Nephron progenitor cell (in vitro differentiated cells): Measurements from ENCODE around the gene ALOXE3.

Source experiments
- DNase-seq: peaks from one replicate; pipeline ENCODE4 v3.0.0; 2021
- H3K27ac Mint-ChIP-seq: 2 replicates; pipeline ENCODE4 v1.8.0; 2021; ENCODE audit warnings: mild to moderate bottlenecking, moderate library complexity, mixed read lengths
- H3K27me3 Mint-ChIP-seq: 2 replicates; pipeline ENCODE4 v1.8.0; 2021; ENCODE audit warnings: mild to moderate bottlenecking, low read depth, mixed read lengths; ENCODE audit not compliant: poor library complexity
- H3K36me3 Mint-ChIP-seq: 2 replicates; pipeline ENCODE4 v1.8.0; 2021; ENCODE audit warnings: low read depth, mixed read lengths
- H3K4me1 Mint-ChIP-seq: 2 replicates; pipeline ENCODE4 v1.8.0; 2021; ENCODE audit warnings: mixed read lengths
- H3K4me3 Mint-ChIP-seq: 2 replicates; pipeline ENCODE4 v1.8.0; 2021; ENCODE audit warnings: mild to moderate bottlenecking, moderate library complexity, mixed read lengths
- H3K9me3 Mint-ChIP-seq: 2 replicates; pipeline ENCODE4 v1.8.0; 2021; ENCODE audit warnings: mild to moderate bottlenecking, moderate library complexity, mixed read lengths
- TF ChIP-seq, protein P1 (sequence below): fragments of 200-600 bp; sonication (generic); IDR thresholded peaks from 2 replicates; pipeline ENCODE4 v1.5.0; 2021; ENCODE audit warnings: antibody characterized with exemption

ALOXE3 gene

DNA sequence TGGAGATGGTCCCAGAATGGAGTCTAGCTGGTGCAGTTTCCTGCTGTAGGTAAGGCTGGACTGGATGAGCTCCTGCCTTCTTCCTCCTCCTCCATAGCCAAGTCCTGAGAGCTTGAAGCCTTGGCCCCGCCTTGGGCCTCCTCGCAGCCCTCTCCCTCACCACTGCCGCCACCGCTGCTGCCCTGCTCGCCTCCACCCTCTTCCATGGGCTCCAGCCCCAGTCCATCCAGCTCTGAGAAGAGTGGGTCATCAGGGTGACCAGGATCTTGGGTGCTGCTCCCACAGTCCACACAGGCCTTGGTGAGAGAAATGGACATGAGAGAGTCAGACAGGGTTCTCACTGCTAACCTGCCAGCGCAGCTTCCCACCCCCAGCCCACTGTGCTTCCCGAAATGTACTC is 22.7 kb upstream of the ALOXE3 start:
- no peak for DNase-seq
- H3K4me3 Mint-ChIP-seq: no peak overlapping the region
- no peak overlapping the region for H3K27ac Mint-ChIP-seq
- TF ChIP-seq, protein P1, sequence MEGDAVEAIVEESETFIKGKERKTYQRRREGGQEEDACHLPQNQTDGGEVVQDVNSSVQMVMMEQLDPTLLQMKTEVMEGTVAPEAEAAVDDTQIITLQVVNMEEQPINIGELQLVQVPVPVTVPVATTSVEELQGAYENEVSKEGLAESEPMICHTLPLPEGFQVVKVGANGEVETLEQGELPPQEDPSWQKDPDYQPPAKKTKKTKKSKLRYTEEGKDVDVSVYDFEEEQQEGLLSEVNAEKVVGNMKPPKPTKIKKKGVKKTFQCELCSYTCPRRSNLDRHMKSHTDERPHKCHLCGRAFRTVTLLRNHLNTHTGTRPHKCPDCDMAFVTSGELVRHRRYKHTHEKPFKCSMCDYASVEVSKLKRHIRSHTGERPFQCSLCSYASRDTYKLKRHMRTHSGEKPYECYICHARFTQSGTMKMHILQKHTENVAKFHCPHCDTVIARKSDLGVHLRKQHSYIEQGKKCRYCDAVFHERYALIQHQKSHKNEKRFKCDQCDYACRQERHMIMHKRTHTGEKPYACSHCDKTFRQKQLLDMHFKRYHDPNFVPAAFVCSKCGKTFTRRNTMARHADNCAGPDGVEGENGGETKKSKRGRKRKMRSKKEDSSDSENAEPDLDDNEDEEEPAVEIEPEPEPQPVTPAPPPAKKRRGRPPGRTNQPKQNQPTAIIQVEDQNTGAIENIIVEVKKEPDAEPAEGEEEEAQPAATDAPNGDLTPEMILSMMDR: no peak
- H3K9me3 Mint-ChIP-seq: no peaks in the 10 kb centered on the region
- H3K27me3 Mint-ChIP-seq: peaks cover 6% of the 10 kb centered on the region
- peaks cover 19% of the 10 kb centered on the region for H3K36me3 Mint-ChIP-seq
- H3K4me1 Mint-ChIP-seq: no peaks in the 10 kb centered on the region

DNA sequence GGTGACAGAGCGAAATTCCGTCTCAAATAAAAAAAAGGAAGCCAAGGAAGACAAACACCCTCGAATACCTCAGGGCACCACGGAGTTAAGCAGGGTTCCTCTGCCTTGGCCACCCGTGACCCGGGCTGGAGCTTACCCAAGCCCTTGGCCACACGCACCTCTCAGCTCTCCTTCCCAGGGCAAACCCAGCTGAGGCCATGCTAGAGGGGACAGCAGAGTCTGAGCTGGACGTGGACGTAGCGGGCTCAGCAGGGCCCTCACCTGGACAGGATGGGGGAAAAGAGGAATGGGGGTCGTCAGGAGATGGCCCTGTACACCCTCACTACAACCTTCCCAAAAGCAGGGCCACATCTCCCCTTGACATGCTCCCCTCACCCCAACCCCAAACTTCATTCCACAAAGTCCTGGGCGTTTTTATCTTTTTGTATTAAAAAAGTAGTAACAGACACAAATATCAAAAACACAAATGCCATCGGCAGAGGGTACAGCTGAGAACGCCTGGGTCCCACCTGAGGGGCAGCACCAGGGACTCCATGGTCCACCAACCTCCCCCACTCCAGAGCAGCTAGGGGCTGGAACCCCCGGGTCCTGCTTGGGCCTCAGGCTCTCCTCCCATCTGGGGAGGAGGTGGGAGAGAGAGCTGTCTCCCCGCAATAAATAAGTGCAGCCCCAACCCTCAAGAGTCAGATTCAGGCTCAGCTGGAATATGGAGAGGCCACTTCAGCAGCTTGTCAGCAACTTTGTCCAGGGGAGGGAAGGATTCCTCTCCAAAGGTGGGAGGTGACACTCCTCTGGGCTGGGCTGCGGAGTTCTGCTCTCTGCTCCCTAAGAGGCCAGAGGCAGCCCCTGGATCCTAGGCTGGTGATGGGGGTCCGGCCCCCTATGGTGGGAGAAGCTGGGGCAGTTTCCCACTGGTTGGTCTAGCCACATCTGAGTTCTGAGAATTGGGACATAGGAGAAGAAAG is 22.0 kb upstream of the ALOXE3 start:
- TF ChIP-seq, protein P1: no peak
- H3K27me3 Mint-ChIP-seq: peaks cover 6% of the 10 kb centered on the region
- no peak overlapping the region for H3K27ac Mint-ChIP-seq
- H3K4me1 Mint-ChIP-seq: no peaks in the 10 kb centered on the region
- DNase-seq: no peak
- no peaks in the 10 kb centered on the region for H3K9me3 Mint-ChIP-seq
- H3K4me3 Mint-ChIP-seq: no peak overlapping the region
- H3K36me3 Mint-ChIP-seq: peaks cover 17% of the 10 kb centered on the region

DNA sequence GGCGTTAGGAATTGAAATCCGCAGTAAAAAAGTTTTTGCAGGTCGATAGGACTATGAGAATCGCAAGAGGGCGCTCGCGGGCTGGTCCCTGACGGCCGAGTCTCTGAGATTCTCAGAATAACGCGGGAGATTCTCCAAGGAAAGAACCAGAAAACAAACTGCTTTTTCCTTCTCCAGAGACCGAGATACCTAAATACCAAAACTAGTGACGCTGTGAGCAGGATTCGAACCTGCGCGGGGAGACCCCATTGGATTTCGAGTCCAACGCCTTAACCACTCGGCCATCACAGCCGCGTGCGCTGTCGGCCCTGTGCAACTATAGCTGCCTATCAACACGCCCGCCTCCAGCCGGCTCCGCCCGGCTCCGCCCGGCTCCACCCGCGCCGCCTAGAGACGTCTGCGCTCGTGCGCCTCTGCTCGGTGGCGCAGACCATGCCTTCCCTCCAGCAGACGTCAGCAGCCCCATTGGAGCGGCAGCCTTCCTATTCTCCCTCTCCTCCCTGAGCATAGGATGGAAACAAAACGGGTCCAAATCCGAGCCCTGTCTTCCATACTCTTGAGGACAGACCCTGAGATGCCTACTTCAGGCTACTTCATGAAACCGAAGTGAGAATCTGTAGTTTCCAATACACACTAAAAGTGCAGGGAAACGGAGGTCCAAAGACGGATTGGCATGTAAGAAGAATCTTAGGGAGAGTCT is 20.5 kb upstream of the ALOXE3 start:
- peaks cover 7% of the 10 kb centered on the region for H3K27me3 Mint-ChIP-seq

DNA sequence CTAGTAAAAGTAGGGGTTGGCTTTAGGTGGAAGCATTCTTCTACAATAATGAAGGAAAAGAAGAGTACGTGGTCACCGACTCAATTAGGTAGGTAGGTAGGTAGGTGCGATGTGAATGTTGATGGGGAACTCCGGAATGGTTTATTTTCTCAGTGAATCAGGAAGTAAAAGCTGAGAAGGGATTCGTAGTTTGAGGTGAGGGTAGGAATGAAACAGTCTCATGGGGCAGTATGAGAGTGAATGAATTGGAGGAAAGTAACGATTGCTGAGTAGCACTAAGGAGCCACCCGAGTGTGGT is 20.0 kb upstream of the ALOXE3 start:
- H3K36me3 Mint-ChIP-seq: peaks cover 11% of the 10 kb centered on the region
- DNase-seq: no peak
- peaks cover 9% of the 10 kb centered on the region for H3K4me1 Mint-ChIP-seq
- no peak overlapping the region for H3K27ac Mint-ChIP-seq
- TF ChIP-seq, protein P1: no peak
- peaks cover 7% of the 10 kb centered on the region for H3K27me3 Mint-ChIP-seq
- H3K4me3 Mint-ChIP-seq: no peak overlapping the region
- no peaks in the 10 kb centered on the region for H3K9me3 Mint-ChIP-seq

More for the DNA sequence above, 20.5 kb upstream of the ALOXE3 start:
- Mint-ChIP-seq H3K9me3 (no peaks in the 10 kb centered on the region), H3K4me1 (peaks cover 4% of the 10 kb centered on the region), H3K27ac (no peak overlapping the region), H3K4me3 (no peak overlapping the region), H3K36me3 (peaks cover 13% of the 10 kb centered on the region)
- TF ChIP-seq, protein P1: peak; percentile 89
- DNase-seq: peak; percentile 98

DNA sequence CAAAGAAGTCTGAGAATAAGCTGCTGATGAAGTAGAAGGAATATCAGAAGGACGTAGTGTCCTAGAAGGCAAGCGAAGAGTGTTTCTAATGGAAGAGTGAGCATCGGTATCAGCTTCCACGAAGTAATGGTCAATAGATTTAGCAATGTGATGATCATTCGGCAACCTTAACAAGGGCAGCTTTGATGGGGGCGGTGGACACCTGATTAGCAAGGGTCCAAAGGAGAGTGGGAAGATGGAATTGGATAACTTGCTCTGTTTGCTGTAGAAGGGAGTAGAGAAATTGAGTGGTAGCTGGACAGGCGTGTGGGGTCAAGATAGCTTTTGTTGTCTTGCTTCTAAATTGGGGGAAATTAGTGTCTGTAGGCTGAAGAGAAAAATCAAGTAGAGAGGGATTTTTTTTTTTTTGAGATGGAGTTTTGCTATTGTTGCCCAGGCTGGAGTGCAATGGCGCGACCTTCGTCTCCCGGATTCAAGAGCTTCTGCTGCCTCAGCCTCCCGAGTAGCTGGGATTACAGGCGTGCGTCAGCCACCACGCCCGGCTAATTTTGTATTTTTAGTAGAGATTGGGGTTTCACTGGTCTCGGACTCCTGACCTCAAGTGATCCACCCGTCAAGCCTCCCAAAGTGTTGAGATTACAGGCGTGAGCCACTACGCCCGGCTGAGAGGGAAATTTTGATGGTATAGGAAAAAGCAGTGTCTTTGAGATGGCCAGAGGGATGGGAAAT is 19.5 kb upstream of the ALOXE3 start:
- Mint-ChIP-seq H3K27me3 (peaks cover 12% of the 10 kb centered on the region), H3K27ac (no peak overlapping the region), H3K36me3 (peaks cover 11% of the 10 kb centered on the region), H3K4me3 (no peak overlapping the region), H3K9me3 (no peaks in the 10 kb centered on the region), H3K4me1 (peaks cover 12% of the 10 kb centered on the region)
- no peak for DNase-seq
- TF ChIP-seq, protein P1: no peak
